NCI-H526 treated with DMSO at 0.1 percent for 48 hours (cell line): ENCODE measurements around the gene ALPP.
"Not testable (repeated sequence)": the region's sequence is repeated elsewhere in the genome, so short reads cannot be mapped to it uniquely, and the experiment has no call there.

ENCODE experiments used
- DNase-seq: peaks from one replicate; lab custom pipeline; 2025; lab: John Stamatoyannopoulos, UW

Gene ALPP

DNA sequence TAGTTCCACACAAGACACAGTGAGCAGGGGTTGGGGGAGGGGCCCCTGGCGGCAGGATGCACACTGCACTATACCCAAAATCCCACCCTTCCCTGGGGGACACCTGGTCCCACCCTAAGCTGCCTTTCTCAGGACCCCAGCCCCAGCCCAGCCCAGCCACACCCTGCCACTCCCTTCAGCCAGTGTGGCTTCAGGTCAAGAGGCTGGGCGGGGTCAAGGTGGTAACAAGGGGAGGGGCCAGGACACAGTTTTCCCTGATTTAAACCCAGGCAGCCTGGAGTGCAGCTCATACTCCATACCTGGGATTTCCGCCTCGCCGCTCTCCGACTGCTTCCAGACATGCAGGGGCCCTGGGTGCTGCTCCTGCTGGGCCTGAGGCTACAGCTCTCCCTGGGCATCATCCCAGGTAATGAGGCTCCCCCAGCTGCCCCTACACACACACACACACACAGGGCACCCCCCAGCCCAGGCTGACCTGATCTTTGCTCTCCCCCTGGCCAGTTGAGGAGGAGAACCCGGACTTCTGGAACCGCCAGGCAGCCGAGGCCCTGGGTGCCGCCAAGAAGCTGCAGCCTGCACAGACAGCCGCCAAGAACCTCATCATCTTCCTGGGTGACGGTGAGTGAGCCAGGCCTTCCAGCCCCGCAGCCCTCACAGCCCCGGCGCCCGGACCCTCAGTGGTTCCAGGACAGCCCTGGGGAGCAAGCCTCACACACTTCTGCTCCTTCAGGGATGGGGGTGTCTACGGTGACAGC is 28.2 kb downstream of the ALPP start, which contains the start of gene ALPG:
Gene ALPG, plus strand, starts transcription at position 289 of the 755 bp plus-strand sequence. Its CDS starts 51 bp downstream, at position 340.
- no peak for DNase-seq

- not testable (repeated sequence) for DNase-seq
Observed at GRCh38 chr2:232407428-232408150, 29.0 kb downstream of the ALPP start.

GRCh38 chr2:232408269-232408668 is 29.7 kb downstream of the ALPP start:
- DNase-seq, result not testable (repeated sequence)

- not testable (repeated sequence) for DNase-seq
Observed at GRCh38 chr2:232409617-232410016, 31.1 kb downstream of the ALPP start.

DNA sequence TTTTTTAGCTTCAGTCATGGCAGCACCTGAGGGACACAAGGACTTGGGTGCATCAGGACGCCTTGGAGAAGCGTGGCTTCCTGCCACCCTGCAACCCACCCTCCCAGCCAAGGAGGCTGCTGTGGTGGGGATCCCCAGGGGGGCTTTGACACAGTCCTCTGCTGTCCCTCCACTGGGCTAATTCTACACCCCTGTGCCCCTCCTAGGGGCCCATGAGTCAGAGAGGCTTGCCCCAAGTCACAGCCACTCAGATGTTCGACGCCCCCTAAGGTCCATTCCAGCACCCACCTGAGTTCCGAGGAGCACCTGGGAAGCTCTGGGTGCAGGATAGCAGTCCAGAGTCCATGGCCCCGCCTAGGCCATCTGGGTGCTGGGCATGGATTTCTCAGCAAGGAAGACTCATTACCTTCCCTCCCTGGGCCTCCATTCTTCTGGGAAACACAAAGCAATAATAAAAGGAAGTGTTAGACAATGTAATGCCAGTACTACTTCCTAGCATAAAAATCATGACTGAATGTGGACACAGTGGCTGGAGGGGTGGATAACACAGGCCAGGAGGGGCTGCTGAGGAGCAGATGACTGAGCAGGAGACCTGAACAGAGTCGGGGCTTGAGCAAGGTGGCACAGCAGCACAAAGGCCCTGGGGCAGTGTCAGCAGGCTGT is 31.8 kb downstream of the ALPP start:
- DNase-seq, result no peak

GRCh38 chr2:232411901-232412629 is 33.5 kb downstream of the ALPP start:
- DNase-seq, result no peak

DNA sequence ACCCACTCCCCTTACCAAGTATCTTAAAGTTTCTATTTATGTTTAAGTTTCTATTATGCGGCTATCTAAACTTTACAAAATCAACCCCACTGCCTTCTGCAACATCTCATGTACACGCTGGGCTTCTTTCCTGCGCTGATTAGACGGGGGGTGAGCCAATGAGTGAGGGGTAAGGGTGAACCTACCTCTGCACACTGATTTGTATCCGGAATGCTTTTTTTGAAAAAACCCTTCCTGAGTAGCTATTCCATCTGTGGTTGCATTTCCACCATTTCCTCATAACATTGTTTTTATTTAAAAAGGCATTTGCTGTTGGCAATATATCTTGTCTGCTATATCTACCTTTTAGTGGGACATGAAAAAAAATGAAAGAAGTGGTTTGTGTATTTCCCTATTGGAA is 34.4 kb downstream of the ALPP start:
- no peak for DNase-seq

DNA sequence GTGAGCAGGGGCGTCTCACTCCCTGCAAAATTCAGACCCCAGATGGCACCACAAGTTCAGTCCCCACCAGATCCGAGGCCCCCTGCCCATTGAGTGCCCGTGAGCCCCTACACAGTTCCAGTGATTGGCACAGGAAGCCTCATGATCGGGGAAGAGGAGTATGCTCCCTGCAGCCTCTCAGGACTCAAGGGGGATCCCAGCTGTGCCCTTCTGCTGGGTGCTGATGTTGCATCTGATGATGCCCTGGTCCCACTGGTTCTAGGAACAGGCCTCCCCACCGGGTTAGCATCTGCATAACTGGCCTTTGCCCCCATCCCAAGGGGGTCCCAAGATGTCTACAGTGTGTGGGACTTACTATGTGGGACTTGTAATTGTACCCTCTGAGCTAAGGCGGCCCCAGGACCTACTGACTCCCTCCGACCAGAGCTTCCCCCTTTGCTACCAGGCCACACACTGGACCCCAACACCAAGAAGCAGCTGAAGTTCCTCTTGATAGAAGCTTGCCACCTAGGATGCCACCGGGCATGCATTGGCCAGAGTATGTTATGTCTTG is 36.7 kb downstream of the ALPP start:
- no peak for DNase-seq

DNA sequence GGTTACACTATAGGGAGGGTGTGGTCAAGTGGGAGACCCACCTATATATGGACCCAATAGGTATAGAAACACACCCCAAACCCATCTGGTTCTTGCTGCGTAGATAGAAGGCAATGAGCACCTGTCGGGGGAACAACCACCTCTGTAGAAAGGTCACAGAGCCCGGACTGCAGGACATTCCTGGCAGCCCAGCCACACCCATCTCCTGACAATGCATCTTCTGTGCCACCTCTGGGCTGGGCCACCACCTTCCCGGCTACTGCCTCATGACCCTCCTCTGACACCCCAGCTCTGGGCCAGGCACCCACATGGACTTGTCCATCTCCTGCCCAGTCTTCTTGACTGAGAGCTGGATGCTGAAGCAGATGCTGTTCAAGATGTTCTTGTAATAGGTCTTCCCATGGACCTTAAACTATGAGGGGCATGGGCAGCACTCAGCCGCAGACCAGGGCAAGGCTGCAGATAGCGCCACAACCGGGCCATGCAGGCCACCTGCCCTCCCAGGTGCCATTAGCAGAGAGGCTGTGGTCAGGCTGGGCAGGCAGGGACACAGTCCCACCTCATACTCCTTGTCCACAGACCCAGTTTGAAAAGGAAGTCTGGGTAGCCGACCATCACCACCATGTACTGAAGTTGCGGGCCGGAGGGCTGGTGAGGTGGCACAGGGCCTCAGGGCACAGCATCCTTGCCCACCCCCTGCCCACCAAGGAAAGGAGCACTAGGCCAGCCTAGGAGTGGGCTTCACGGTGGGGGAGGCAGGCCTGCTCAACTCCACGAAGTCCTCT is 37.4 kb downstream of the ALPP start:
- DNase-seq, result no peak

DNA sequence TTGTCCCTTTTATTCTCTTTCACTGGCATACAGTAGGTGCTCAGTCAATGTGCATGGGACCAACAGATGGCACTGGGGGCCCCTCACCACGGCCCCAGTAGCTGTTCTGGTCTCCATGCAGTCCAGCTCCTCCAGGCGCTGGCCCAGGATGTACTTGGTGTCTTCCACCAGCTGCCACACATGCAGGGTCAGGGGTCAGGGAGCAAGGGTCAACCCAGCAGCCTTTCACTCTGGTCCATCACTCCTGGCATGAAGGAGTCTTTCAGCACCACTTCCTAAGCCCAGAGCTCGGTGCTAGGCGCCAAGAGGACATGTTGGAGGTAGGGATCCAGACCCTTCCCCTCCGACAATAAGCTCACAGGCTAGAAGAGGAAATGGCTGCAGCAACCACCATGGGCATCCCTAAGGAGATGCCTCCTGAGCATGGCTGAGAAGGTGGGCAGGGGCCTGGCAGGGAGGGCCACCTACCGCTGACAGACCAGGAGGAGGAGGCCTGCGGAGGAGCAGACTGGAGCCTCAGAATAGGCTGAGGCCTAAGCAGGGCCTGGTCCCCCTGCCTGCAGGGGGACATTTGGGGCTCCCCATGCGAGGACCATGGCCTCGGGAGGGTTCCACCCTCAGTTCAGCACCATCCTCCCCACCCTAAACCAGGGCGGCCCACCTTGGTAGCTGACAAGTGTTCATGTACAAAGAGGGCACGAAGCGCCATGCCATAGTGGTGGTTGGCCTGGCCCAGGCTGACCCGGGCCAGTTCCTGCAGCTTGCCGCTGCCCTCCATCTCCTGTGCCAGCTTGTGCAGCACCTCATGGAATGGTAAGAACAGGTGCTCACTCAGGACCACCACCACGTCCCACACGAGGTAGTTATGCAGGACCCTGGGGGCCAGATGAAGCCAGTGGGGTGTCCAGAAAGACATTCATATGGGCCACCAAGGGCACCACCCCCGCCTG is 38.2 kb downstream of the ALPP start:
- no peak for DNase-seq

- no peak for DNase-seq
Observed at GRCh38 chr2:232417489-232417888, 38.9 kb downstream of the ALPP start.

DNA sequence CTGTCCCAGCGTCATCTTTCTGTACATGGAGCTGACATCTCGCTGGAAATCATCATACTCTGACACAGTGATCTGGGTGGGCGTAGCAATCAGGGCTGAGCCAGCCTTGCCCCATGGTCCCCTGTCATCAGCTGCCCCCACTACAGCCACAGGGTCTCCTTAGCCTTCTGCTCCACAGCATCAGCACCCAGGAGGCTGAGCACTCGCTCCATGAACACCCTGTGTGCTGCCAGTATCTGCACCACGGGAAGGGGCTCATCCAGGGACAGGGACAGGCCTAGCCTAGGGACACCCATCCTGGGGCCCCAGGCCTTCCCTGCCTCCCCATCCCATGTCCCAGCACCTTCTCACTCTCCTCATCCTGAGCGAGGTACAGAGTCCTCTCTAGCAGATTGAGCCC is 39.5 kb downstream of the ALPP start:
- no peak for DNase-seq

GRCh38 chr2:232418466-232419244 is 40.1 kb downstream of the ALPP start:
- DNase-seq, result peak; percentile 40

DNA sequence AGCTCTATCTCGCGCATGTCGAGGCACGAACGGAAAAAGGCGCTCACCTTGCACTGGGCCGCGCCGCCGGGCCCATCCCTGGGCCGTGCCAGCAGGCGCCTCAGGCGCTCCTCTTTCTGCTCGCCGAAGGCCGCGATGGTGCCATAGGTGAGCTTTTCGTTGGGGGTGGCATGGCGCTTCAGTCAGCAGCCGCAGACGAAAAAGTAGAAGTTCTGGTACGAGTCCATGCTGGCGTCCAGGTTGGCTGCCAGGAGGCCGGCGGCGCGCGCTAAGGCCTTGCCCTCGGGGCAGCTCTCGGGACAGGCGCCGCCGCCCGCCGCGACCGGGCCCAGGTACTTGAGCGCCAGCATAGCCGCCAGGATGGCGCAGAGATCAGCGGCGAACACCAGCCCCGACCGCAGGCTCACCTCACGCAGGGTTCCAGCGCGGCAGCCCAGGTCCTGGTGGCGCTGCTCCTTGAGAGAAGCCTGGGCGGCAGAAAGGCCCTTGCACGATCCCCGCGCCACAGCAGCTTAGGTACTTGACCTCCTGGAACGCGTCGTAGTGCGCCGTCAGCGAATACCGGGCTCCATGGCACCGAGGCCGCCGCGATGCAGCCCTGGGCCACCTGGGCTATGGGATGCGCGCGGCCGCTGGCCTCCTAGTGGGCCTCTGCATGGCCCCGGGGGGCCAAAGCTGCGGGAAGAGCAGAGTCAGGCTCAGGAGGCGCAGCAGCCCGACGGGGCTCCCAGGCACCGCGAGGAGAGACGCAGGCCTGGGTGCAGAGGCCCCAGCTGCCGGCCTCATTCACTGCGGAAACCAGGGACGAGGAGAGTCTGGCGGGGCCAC is 40.9 kb downstream of the ALPP start:
- DNase-seq, result no peak

DNA sequence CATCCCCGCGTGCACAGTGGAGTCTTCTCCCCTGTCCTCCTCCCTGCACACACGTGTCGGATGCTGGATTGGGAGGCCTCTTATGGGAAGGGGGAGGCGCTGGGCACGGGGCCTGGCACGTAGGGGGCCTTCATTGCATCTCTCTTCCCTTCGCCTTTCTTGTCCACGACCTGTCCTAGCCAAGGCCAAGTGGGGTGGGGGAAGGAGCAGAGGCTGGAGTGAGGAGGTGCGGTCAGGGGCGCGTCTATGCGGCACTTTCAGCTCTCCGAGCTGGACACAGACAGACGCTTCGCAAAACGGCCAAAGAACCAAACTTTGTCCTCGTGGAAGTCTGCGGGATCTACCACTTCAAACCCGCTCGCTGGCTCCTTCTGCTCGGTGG is 41.5 kb downstream of the ALPP start:
- no peak for DNase-seq

GRCh38 chr2:232420463-232421188 is 42.1 kb downstream of the ALPP start:
- DNase-seq, result peak; percentile 56

DNA sequence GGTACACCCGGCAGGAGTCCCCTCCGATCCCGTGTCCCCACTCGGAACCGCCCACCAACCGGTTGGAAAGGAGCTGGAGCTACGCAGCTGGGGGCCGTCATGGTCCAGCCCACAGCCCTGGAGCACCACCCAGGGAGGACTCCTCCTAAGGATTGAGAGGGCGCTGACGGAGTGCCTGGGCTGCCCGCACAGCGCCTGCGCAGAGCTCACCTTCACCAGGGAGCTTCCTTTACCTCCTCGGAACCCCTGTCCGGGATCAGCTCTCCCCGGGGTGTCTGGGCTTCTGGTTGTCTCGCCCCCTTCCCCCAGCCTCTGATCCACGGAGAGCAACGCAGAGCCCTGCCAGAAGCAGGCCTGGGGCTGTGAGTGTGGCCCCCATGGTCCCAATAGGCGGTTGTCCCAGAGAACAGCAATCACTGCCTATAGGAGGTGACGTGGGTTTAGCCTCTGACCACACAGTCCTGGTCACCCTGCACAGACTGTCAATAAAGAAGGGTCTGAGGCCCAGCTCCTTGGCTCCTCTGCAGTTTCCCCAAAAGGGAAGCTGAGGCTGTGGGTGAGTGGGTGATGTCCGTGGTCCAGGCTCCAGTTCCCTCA is 42.7 kb downstream of the ALPP start:
- no peak for DNase-seq
